Body of pancreas (tissue), 4 donors: ENCODE data around the gene PIP5KL1.

ENCODE experiments used
- POLR2A ChIP-seq, 3 donors: fragments of 450-650 bp; IDR thresholded peaks; one replicate each; pipeline ENCODE4 v1.6.1; 2016; ENCODE audit warnings: antibody characterized with exemption in 3 of 3, mild to moderate bottlenecking in 2 of 3
- TF ChIP-seq, protein P1 (sequence below), 7 experiments: fragments of 450-650 bp in 4 of 7; fragments of 200-600 bp in 3 of 7; sonication (generic) in 3 of 7; IDR thresholded peaks; one replicate each; pipeline ENCODE4 v1.5.1; 2016 to 2019; ENCODE audit warnings: antibody characterized with exemption in 7 of 7

DNA sequence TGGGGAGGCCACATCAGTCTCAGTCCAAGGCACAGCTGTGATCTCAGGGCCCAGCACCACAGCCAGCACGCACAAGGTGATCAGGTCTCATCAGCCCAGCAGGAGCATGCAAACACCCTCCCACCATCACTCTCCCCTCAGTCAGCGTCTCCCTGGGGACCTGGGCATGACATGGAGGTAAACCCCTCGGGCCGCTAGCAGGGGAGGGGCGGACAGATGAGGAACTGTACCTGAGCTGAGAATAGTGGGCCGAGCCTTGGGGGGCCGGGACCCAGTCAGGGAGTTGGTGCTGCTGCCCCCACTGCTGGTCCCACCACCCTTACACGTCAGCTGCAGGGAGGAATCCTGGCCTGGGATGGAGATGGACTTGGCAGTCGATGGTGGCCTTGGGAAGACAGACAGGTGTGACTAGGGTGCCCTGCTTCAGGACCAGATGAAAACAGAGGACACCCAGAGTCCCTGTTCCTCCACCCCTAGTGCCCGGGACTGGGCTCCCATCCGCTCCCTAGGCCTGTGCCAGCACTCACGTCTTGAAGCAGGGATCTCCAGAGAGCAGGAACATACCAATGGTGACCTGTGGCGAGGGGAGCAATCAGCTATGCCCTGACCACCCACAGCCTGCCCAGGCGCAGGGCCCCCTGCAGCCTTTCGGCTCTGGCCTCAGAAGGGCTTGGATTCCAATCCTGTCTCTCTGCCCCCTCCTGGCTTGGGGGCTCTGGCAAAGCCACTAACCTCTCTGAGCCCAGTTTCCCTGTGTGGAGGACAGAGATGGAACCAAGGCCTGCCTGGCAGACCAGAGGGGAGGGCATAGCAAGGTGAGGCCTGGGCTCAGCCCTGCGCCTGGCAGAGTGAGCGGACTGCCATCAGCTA lies 17.5 kb upstream of the PIP5KL1 start:
- TF ChIP-seq, protein P1, sequence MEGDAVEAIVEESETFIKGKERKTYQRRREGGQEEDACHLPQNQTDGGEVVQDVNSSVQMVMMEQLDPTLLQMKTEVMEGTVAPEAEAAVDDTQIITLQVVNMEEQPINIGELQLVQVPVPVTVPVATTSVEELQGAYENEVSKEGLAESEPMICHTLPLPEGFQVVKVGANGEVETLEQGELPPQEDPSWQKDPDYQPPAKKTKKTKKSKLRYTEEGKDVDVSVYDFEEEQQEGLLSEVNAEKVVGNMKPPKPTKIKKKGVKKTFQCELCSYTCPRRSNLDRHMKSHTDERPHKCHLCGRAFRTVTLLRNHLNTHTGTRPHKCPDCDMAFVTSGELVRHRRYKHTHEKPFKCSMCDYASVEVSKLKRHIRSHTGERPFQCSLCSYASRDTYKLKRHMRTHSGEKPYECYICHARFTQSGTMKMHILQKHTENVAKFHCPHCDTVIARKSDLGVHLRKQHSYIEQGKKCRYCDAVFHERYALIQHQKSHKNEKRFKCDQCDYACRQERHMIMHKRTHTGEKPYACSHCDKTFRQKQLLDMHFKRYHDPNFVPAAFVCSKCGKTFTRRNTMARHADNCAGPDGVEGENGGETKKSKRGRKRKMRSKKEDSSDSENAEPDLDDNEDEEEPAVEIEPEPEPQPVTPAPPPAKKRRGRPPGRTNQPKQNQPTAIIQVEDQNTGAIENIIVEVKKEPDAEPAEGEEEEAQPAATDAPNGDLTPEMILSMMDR (IDR thresholded peaks at IDR 0.05) = no peak
- TF ChIP-seq POLR2A (IDR thresholded peaks at IDR 0.05) = no peak
